WI38 (cell line): Measurements from ENCODE around the gene LAMC2.

Source experiments
- H3K4me3 ChIP-seq: 2 replicates; pipeline ENCODE4 v1.5.1; 2011; ENCODE audit warnings: low read depth, mild to moderate bottlenecking, control low read depth, low read length
- CTCF ChIP-seq: IDR thresholded peaks from 2 replicates; pipeline ENCODE4 v1.5.1; 2012; ENCODE audit warnings: low read depth, mild to moderate bottlenecking, control low read depth, low read length

The LAMC2 gene

GRCh38 chr1:183159960-183160359 is 26.1 kb upstream of the LAMC2 start:
- H3K4me3 ChIP-seq: no peak overlapping the region
- no peak for TF ChIP-seq CTCF

GRCh38 chr1:183161391-183161790 is 24.7 kb upstream of the LAMC2 start:
- H3K4me3 ChIP-seq: no peak overlapping the region
- no peak for TF ChIP-seq CTCF

GRCh38 chr1:183163316-183163715 is 22.7 kb upstream of the LAMC2 start:
- no peak overlapping the region for H3K4me3 ChIP-seq
- no peak for TF ChIP-seq CTCF

GRCh38 chr1:183164340-183164739 is 21.7 kb upstream of the LAMC2 start:
- H3K4me3 ChIP-seq: no peak overlapping the region
- TF ChIP-seq CTCF: no peak

GRCh38 chr1:183164963-183165362 is 21.1 kb upstream of the LAMC2 start:
- TF ChIP-seq CTCF: no peak
- H3K4me3 ChIP-seq: no peak overlapping the region

GRCh38 chr1:183165456-183165855 is 20.6 kb upstream of the LAMC2 start:
- TF ChIP-seq CTCF: no peak

GRCh38 chr1:183166454-183166853 is 19.6 kb upstream of the LAMC2 start:
- no peak for TF ChIP-seq CTCF
- H3K4me3 ChIP-seq: no peak overlapping the region

More at GRCh38 chr1:183165456-183165855, 20.6 kb upstream of the LAMC2 start:
- H3K4me3 ChIP-seq: no peak overlapping the region
